8988T (cell line): Measurements from ENCODE around the gene SERTAD4.
A peak's percentile ranks its signal among the peaks of the same experiment; 100 is the strongest.
"Not testable (repeated sequence)": the region's sequence is repeated elsewhere in the genome, so short reads cannot be mapped to it uniquely, and the experiment has no call there.

Experiments used
- DNase-seq: peaks from one replicate; pipeline ENCODE4 v3.0.0; 2011

SERTAD4 gene

GRCh38 chr1:210262167-210262896, 29.7 kb downstream of the SERTAD4 start:
- no peak for DNase-seq

GRCh38 chr1:210262897-210263272, 30.3 kb downstream of the SERTAD4 start:
- no peak for DNase-seq

- DNase-seq = no peak
Observed at GRCh38 chr1:210263963-210264362, 31.4 kb downstream of the SERTAD4 start.

- DNase-seq = no peak
Observed at GRCh38 chr1:210264496-210265380, 32.1 kb downstream of the SERTAD4 start.

GRCh38 chr1:210265392-210265955, 32.9 kb downstream of the SERTAD4 start:
- DNase-seq = not testable (repeated sequence)

GRCh38 chr1:210269981-210270380, 37.4 kb downstream of the SERTAD4 start:
- DNase-seq = no peak

- DNase-seq = no peak
Observed at GRCh38 chr1:210272666-210273065, 40.1 kb downstream of the SERTAD4 start.

- DNase-seq = no peak
Observed at GRCh38 chr1:210280221-210280620, 47.6 kb downstream of the SERTAD4 start.

- DNase-seq = no peak
Observed at GRCh38 chr1:210288116-210288515, 55.5 kb downstream of the SERTAD4 start.

GRCh38 chr1:210289248-210289647, 56.7 kb downstream of the SERTAD4 start:
- no peak for DNase-seq

- no peak for DNase-seq
Observed at GRCh38 chr1:210291081-210291764, 58.6 kb downstream of the SERTAD4 start.

GRCh38 chr1:210291786-210292230, 59.2 kb downstream of the SERTAD4 start:
- no peak for DNase-seq

GRCh38 chr1:210292231-210292871, 59.8 kb downstream of the SERTAD4 start:
- DNase-seq = peak; percentile 88

- DNase-seq = no peak
Observed at GRCh38 chr1:210293171-210293607, 60.6 kb downstream of the SERTAD4 start.

- no peak for DNase-seq
Observed at GRCh38 chr1:210294999-210295745, 62.6 kb downstream of the SERTAD4 start.
